ENCODE measurements around the gene CA5A. TPM values are rescaled to one million over a fixed set of nuclear protein-coding genes. Genes with fewer than 3 reads are reported as not detected.

Gene CA5A
- total and polyA plus RNA-seq, 2 of the 4 experiments (the other 2 are of a cell fraction): not detected

GRCh38 chr16:87957296-87958094 is 21.2 kb upstream of the CA5A start:
- BruUV-seq (replicated peaks): no TSS peak
- Histone ChIP-seq H3K27ac (ENCODE audit: insufficient read depth, low read length) (peak overlapping the region; percentile 2; the same call in 1 of the 2 replicates), H3K56ac (ENCODE audit: extremely low read depth, insufficient read depth, low read length) (no peak overlapping the region), H2BK5ac (ENCODE audit: low read depth, low read length, poor library complexity, severe bottlenecking) (peak overlapping the region; percentile 30), H3K9ac (ENCODE audit: low read depth, low read length) (no peak overlapping the region), H2AK9ac (replicated peaks; ENCODE audit: low read depth, low read length, poor library complexity) (peak overlapping the region; percentile 71), H4K91ac (ENCODE audit: insufficient read depth, low read depth, low read length) (peak overlapping the region; percentile 78), H4K20me1 (ENCODE audit: insufficient read depth, low read length) (peaks cover 13% of the 10 kb centered on the region), H3K4me1 (ENCODE audit: control insufficient read depth, insufficient read depth, low read length) (peaks cover 21% of the 10 kb centered on the region), H3K4ac (ENCODE audit: low read depth, low read length) (peak overlapping the region; percentile 85), H3K36me3 (ENCODE audit: control insufficient read depth, insufficient read depth, low read length) (peaks cover 4% of the 10 kb centered on the region), H3K27me3 (ENCODE audit: control insufficient read depth, insufficient read depth, low read length) (no peaks in the 10 kb centered on the region), H3K4me3 (ENCODE audit: insufficient read depth, low read depth, low read length) (no peak overlapping the region), H3K14ac (replicated peaks; ENCODE audit: low read depth, low read length) (peak overlapping the region; percentile 80; the same call in 1 of the 2 replicates), H2AFZ (replicated peaks; ENCODE audit: low read length, poor library complexity) (no peak overlapping the region), H2BK15ac (ENCODE audit: low read depth, low read length) (no peak overlapping the region), H3K79me1 (ENCODE audit: low read depth in 1 of 2, low read length in 2 of 2) (peaks cover 36 to 95% of the 10 kb centered on the region in 2 experiments), H3K9me3 (ENCODE audit: control insufficient read depth, insufficient read depth, low read length) (no peaks in the 10 kb centered on the region), H3K9me1 (ENCODE audit: insufficient read depth, low read length) (peaks cover 19% of the 10 kb centered on the region), H3K4me2 (ENCODE audit: low read depth, low read length) (no peak overlapping the region), H2AK5ac (ENCODE audit: low read depth, low read length) (peak overlapping the region; percentile 5; the same call in 1 of the 2 replicates), H3K23ac (ENCODE audit: low read depth, low read length) (no peak overlapping the region), H4K5ac (ENCODE audit: low read depth, low read length) (peak overlapping the region; percentile 68; the same call in 1 of the 2 replicates), H3K18ac (ENCODE audit: low read depth, low read length) (no peak overlapping the region; the same call in 1 of the 2 replicates), H4K8ac (ENCODE audit: low read depth in 2 of 2, low read length in 2 of 2) (peak overlapping the region in 1 of 2 experiments; percentile 67; a peak in 2 of 4 replicates), H2BK120ac (ENCODE audit: low read depth, low read length) (peak overlapping the region; percentile 40; the same call in 1 of the 2 replicates), H2BK20ac (ENCODE audit: low read depth, low read length) (peak overlapping the region; percentile 69; the same call in 1 of the 2 replicates)
- DNase-seq (no peak), ATAC-seq (ENCODE audit: low read depth) (no peak)
- dilution Hi-C loops (cut with HindIII; ENCODE audit: low sequenced_read_pairs, unreplicated experiment): no loop called here
- in situ Hi-C loops (cut with MboI; ENCODE audit: low sequenced_read_pairs): no loop called here
- ChIA-PET CTCF (no interaction called here), POLR2A (ENCODE audit: unreplicated experiment) (interaction anchor here (0.7 kb wide), 1 partner anchor 57 kb away, joined by 3 read pairs; no protein-coding TSS in a partner anchor)
- WGBS, 2 experiments (ENCODE audit: extremely low coverage in 2 of 2, insufficient read length in 1 of 2): 97% methylated on average over 13 of the region's 34 CpGs; no CpG with 5 or more reads in 1 of the 2 experiments
- intact Hi-C loops (cut with micrococcal nuclease): loop anchor here (2.0 to 10.0 kb wide), 4 partner anchors 57 to 607 kb away; partner anchors contain the start of gene ZNF469
- TF ChIP-seq RCOR1 (IDR thresholded peaks at IDR 0.05; ENCODE audit: insufficient replicate concordance, low read length) (no peak), NFE2L2 (IDR thresholded peaks at IDR 0.05; ENCODE audit: low read depth, low read length) (no peak), USF2 (IDR thresholded peaks at IDR 0.05; ENCODE audit: low read depth, low read length) (no peak), BHLHE40 (IDR thresholded peaks at IDR 0.05; ENCODE audit: low read depth, low read length) (no peak), CTCF (conservative IDR thresholded peaks at IDR 0.05; ENCODE audit: low read depth, low read length) (no peak), SMC3 (IDR thresholded peaks at IDR 0.05; ENCODE audit: low read depth, low read length) (no peak), MAFK (IDR thresholded peaks at IDR 0.05; ENCODE audit: low read depth, low read length) (no peak), CHD1 (IDR thresholded peaks at IDR 0.05; ENCODE audit: low read depth, low read length) (no peak), RFX5 (IDR thresholded peaks at IDR 0.05; ENCODE audit: low read depth, low read length) (no peak), FOS (IDR thresholded peaks at IDR 0.05; ENCODE audit: low read depth, low read length) (no peak), ELK1 (IDR thresholded peaks at IDR 0.05; ENCODE audit: borderline replicate concordance, low read depth, low read length) (no peak), CEBPB (IDR thresholded peaks at IDR 0.05; ENCODE audit: low read depth, low read length) (no peak), MAZ (IDR thresholded peaks at IDR 0.05; ENCODE audit: borderline replicate concordance, low read depth, low read length) (no peak), POLR2A (IDR thresholded peaks at IDR 0.05; ENCODE audit: low read depth, low read length) (no peak)

Measured in IMR-90 (cell line).